CD1c-positive myeloid dendritic cell (primary cell): Measurements from ENCODE around the gene RAPSN.

Experiments used
- DNase-seq: peaks from one replicate; pipeline ENCODE4 v3.0.0-alpha.2; 2016; ENCODE audit errors: extremely low spot score

The RAPSN gene

GRCh38 chr11:47390422-47390760 lies 58.5 kb downstream of the RAPSN start:
- no peak for DNase-seq

GRCh38 chr11:47389577-47390421 lies 59.1 kb downstream of the RAPSN start:
- peak; percentile 46 for DNase-seq

GRCh38 chr11:47388697-47389576 lies 60.0 kb downstream of the RAPSN start:
- no peak for DNase-seq

GRCh38 chr11:47387944-47388696 lies 60.8 kb downstream of the RAPSN start:
- peak; percentile 93 for DNase-seq
